IPS-20b (cell line): ENCODE results near the gene SH3BGRL.

ENCODE experiments used
- H3K27ac ChIP-seq: one replicate; pipeline ENCODE4 v1.5.1; 2013; ENCODE audit warnings: low read length
- H3K27me3 ChIP-seq: 2 replicates; pipeline ENCODE4 v1.6.1; 2013; ENCODE audit warnings: mild to moderate bottlenecking, low read length, inconsistent platforms; ENCODE audit not compliant: insufficient read depth
- H3K36me3 ChIP-seq: 2 replicates; pipeline ENCODE4 v1.6.1; 2013; ENCODE audit warnings: low read depth, mild to moderate bottlenecking, inconsistent platforms, low read length, moderate library complexity; ENCODE audit not compliant: insufficient read depth
- H3K4me1 ChIP-seq: 2 replicates; pipeline ENCODE4 v1.6.1; 2013; ENCODE audit warnings: mild to moderate bottlenecking, control low read depth, inconsistent platforms, low read length, moderate library complexity; ENCODE audit not compliant: insufficient read depth
- H3K4me3 ChIP-seq: 2 replicates; pipeline ENCODE4 v1.5.1; 2013; ENCODE audit warnings: mild to moderate bottlenecking, low read length, inconsistent platforms
- H3K9ac ChIP-seq: 2 replicates; pipeline ENCODE4 v1.6.1; 2013; ENCODE audit warnings: low read depth, mild to moderate bottlenecking, inconsistent platforms, low read length, moderate library complexity
- H3K9me3 ChIP-seq: 2 replicates; pipeline ENCODE4 v1.6.1; 2013; ENCODE audit warnings: mild to moderate bottlenecking, low read depth, low read length, inconsistent platforms; ENCODE audit not compliant: insufficient read depth

Gene SH3BGRL

GRCh38 chrX:81229229-81229628, 27.3 kb downstream of the SH3BGRL start:
- Histone ChIP-seq H3K27me3 (no peaks in the 10 kb centered on the region), H3K4me3 (no peak overlapping the region), H3K9ac (no peak overlapping the region), H3K4me1 (no peaks in the 10 kb centered on the region; the same call in 1 of the 2 replicates), H3K36me3 (no peaks in the 10 kb centered on the region), H3K9me3 (no peaks in the 10 kb centered on the region), H3K27ac (no peak overlapping the region)

- no peak overlapping the region for H3K4me3 ChIP-seq
- H3K27ac ChIP-seq: no peak overlapping the region
- H3K4me1 ChIP-seq: no peaks in the 10 kb centered on the region; the same call in 1 of the 2 replicates
- H3K9ac ChIP-seq: no peak overlapping the region
- no peaks in the 10 kb centered on the region for H3K9me3 ChIP-seq
- H3K27me3 ChIP-seq: no peaks in the 10 kb centered on the region
- no peaks in the 10 kb centered on the region for H3K36me3 ChIP-seq
Observed at GRCh38 chrX:81229901-81230300, 28.0 kb downstream of the SH3BGRL start.

GRCh38 chrX:81231476-81231875, 29.6 kb downstream of the SH3BGRL start:
- Histone ChIP-seq H3K9me3 (no peaks in the 10 kb centered on the region), H3K27me3 (no peaks in the 10 kb centered on the region), H3K4me1 (no peaks in the 10 kb centered on the region; the same call in 1 of the 2 replicates), H3K9ac (no peak overlapping the region), H3K36me3 (no peaks in the 10 kb centered on the region), H3K27ac (no peak overlapping the region), H3K4me3 (no peak overlapping the region)

GRCh38 chrX:81232218-81232617, 30.3 kb downstream of the SH3BGRL start:
- no peaks in the 10 kb centered on the region for H3K27me3 ChIP-seq
- H3K27ac ChIP-seq: no peak overlapping the region
- no peak overlapping the region for H3K4me3 ChIP-seq
- no peaks in the 10 kb centered on the region for H3K9me3 ChIP-seq
- H3K9ac ChIP-seq: no peak overlapping the region
- H3K4me1 ChIP-seq: no peaks in the 10 kb centered on the region
- H3K36me3 ChIP-seq: no peaks in the 10 kb centered on the region

- Histone ChIP-seq H3K9me3 (no peaks in the 10 kb centered on the region), H3K27ac (no peak overlapping the region), H3K36me3 (no peaks in the 10 kb centered on the region), H3K4me3 (no peak overlapping the region), H3K9ac (no peak overlapping the region), H3K4me1 (no peaks in the 10 kb centered on the region), H3K27me3 (no peaks in the 10 kb centered on the region)
Observed at GRCh38 chrX:81237516-81237915, 35.6 kb downstream of the SH3BGRL start.

- no peak overlapping the region for H3K9ac ChIP-seq
Observed at GRCh38 chrX:81238166-81238565, 36.3 kb downstream of the SH3BGRL start.

GRCh38 chrX:81240701-81241331, 38.9 kb downstream of the SH3BGRL start:
- Histone ChIP-seq H3K4me1 (no peaks in the 10 kb centered on the region), H3K27me3 (no peaks in the 10 kb centered on the region), H3K4me3 (no peak overlapping the region), H3K36me3 (no peaks in the 10 kb centered on the region), H3K27ac (no peak overlapping the region), H3K9me3 (no peaks in the 10 kb centered on the region), H3K9ac (no peak overlapping the region)

More at GRCh38 chrX:81238166-81238565, 36.3 kb downstream of the SH3BGRL start:
- Histone ChIP-seq H3K36me3 (no peaks in the 10 kb centered on the region), H3K4me3 (no peak overlapping the region), H3K27ac (no peak overlapping the region), H3K9me3 (no peaks in the 10 kb centered on the region), H3K27me3 (no peaks in the 10 kb centered on the region), H3K4me1 (no peaks in the 10 kb centered on the region)

GRCh38 chrX:81241753-81242152, 39.9 kb downstream of the SH3BGRL start:
- no peak overlapping the region for H3K4me3 ChIP-seq
- H3K36me3 ChIP-seq: no peaks in the 10 kb centered on the region
- no peaks in the 10 kb centered on the region for H3K27me3 ChIP-seq
- H3K9ac ChIP-seq: no peak overlapping the region
- H3K9me3 ChIP-seq: no peaks in the 10 kb centered on the region
- no peaks in the 10 kb centered on the region; the same call in 1 of the 2 replicates for H3K4me1 ChIP-seq
- H3K27ac ChIP-seq: no peak overlapping the region

- Histone ChIP-seq H3K27ac (no peak overlapping the region), H3K4me3 (no peak overlapping the region), H3K9me3 (no peaks in the 10 kb centered on the region), H3K4me1 (peaks cover 16% of the 10 kb centered on the region; the same call in 1 of the 2 replicates), H3K36me3 (no peaks in the 10 kb centered on the region), H3K9ac (no peak overlapping the region), H3K27me3 (no peaks in the 10 kb centered on the region)
Observed at GRCh38 chrX:81255876-81256275, 54.0 kb downstream of the SH3BGRL start.

- H3K9ac ChIP-seq: no peak overlapping the region
- no peak overlapping the region for H3K4me3 ChIP-seq
- H3K4me1 ChIP-seq: peaks cover 18% of the 10 kb centered on the region; the same call in 1 of the 2 replicates
- H3K27me3 ChIP-seq: no peaks in the 10 kb centered on the region
- no peaks in the 10 kb centered on the region for H3K9me3 ChIP-seq
- no peak overlapping the region for H3K27ac ChIP-seq
- H3K36me3 ChIP-seq: no peaks in the 10 kb centered on the region
Observed at GRCh38 chrX:81257817-81258216, 55.9 kb downstream of the SH3BGRL start.

- Histone ChIP-seq H3K27ac (no peak overlapping the region), H3K4me3 (no peak overlapping the region; the same call in 1 of the 2 replicates), H3K9ac (peak overlapping the region; percentile 63; the same call in 1 of the 2 replicates), H3K36me3 (no peaks in the 10 kb centered on the region), H3K9me3 (no peaks in the 10 kb centered on the region), H3K4me1 (peaks cover 24% of the 10 kb centered on the region), H3K27me3 (no peaks in the 10 kb centered on the region)
Observed at GRCh38 chrX:81259020-81259713, 57.3 kb downstream of the SH3BGRL start.
